WTC11 (cell line): Measurements from ENCODE around the gene OGDHL. TPM values are rescaled to one million over a fixed set of nuclear protein-coding genes. Genes with fewer than 3 reads are reported as not detected.

Source experiments
- ATAC-seq: fragments of 200-7000 bp; cut with Tn5 transposase; 2 replicates; pipeline ENCODE4 v1.10.0; 2021; ENCODE audit warnings: mild to moderate bottlenecking, moderate library complexity
- CTCF ChIA-PET: fragments of 300-600 bp; sonication (Branson Sonifier 250); formaldehyde crosslinking; loops from one replicate; lab custom pipeline; 2021; ENCODE audit warnings: antibody characterized with exemption; lab: Charles Lee
- POLR2A ChIA-PET: fragments of 350-600 bp; sonication (Branson Sonifier 250); formaldehyde crosslinking; loops from one replicate; lab custom pipeline; 2021; ENCODE audit warnings: antibody characterized with exemption; lab: Charles Lee
- DNase-seq: peaks from one replicate; pipeline ENCODE4 v3.0.0; 2021; ENCODE audit warnings: low spot score
- H3K27ac Mint-ChIP-seq: 2 replicates; pipeline ENCODE4 v1.8.0; 2021; ENCODE audit warnings: mixed read lengths
- H3K27me3 Mint-ChIP-seq: 2 replicates; pipeline ENCODE4 v1.8.0; 2021; ENCODE audit warnings: low read depth, mild to moderate bottlenecking, moderate library complexity, mixed read lengths
- H3K36me3 Mint-ChIP-seq: 2 replicates; pipeline ENCODE4 v1.8.0; 2021; ENCODE audit warnings: mixed read lengths
- H3K4me1 Mint-ChIP-seq: 2 replicates; pipeline ENCODE4 v1.8.0; 2022; ENCODE audit warnings: mixed read lengths
- H3K4me3 Mint-ChIP-seq: 2 replicates; pipeline ENCODE4 v1.8.0; 2021; ENCODE audit warnings: mild to moderate bottlenecking, moderate library complexity, mixed read lengths
- H3K9me3 Mint-ChIP-seq: 2 replicates; pipeline ENCODE4 v1.8.0; 2021; ENCODE audit warnings: mixed read lengths
- AR ChIP-seq: fragments of 250-450 bp; sonication (Bioruptor Pico); IDR thresholded peaks from 2 replicates; pipeline ENCODE4 v1.9.0; 2021; ENCODE audit warnings: mild to moderate bottlenecking
- ATF1 ChIP-seq: sonication (generic); formaldehyde crosslinking; IDR thresholded peaks from 2 replicates; pipeline ENCODE4 v1.8.1; 2023; ENCODE audit warnings: mild to moderate bottlenecking, moderate library complexity, missing genetic modification reagents
- CBFB ChIP-seq: sonication (generic); formaldehyde crosslinking; IDR thresholded peaks from 2 replicates; pipeline ENCODE4 v1.8.1; 2022; ENCODE audit warnings: mild to moderate bottlenecking, low read depth, missing genetic modification reagents
- E2F4 ChIP-seq: sonication (generic); formaldehyde crosslinking; IDR thresholded peaks from 2 replicates; pipeline ENCODE4 v1.8.1; 2022; ENCODE audit warnings: low read depth, mild to moderate bottlenecking, moderate library complexity, missing genetic modification reagents, borderline replicate concordance
- ERG ChIP-seq: fragments of 250-450 bp; sonication (Bioruptor Pico); IDR thresholded peaks from 2 replicates; pipeline ENCODE4 v1.8.0; 2021; ENCODE audit warnings: mild to moderate bottlenecking
- HMGXB4 ChIP-seq: sonication (generic); formaldehyde crosslinking; IDR thresholded peaks from 2 replicates; pipeline ENCODE4 v1.8.1; 2023; ENCODE audit warnings: mild to moderate bottlenecking, moderate library complexity, missing genetic modification reagents
- IRF1 ChIP-seq: sonication (generic); formaldehyde crosslinking; IDR thresholded peaks from 2 replicates; pipeline ENCODE4 v1.8.0; 2023; ENCODE audit warnings: missing genetic modification reagents
- JUN ChIP-seq: sonication (generic); formaldehyde crosslinking; IDR thresholded peaks from 2 replicates; pipeline ENCODE4 v1.8.0; 2023; ENCODE audit warnings: mild to moderate bottlenecking, missing genetic modification reagents
- KAT7 ChIP-seq: sonication (generic); formaldehyde crosslinking; IDR thresholded peaks from 2 replicates; pipeline ENCODE4 v1.8.1; 2023; ENCODE audit warnings: missing genetic modification reagents, mild to moderate bottlenecking, borderline replicate concordance
- OVOL2 ChIP-seq: fragments of 250-450 bp; sonication (Bioruptor Pico); IDR thresholded peaks from 2 replicates; pipeline ENCODE4 v1.9.0; 2021; ENCODE audit warnings: mild to moderate bottlenecking, borderline replicate concordance
- TCF7 ChIP-seq: sonication (generic); formaldehyde crosslinking; IDR thresholded peaks from 2 replicates; pipeline ENCODE4 v1.8.0; 2022; ENCODE audit warnings: mild to moderate bottlenecking, low read depth, missing genetic modification reagents, moderate library complexity
- TEAD1 ChIP-seq: sonication (generic); formaldehyde crosslinking; IDR thresholded peaks from 2 replicates; pipeline ENCODE4 v1.8.0; 2022; ENCODE audit warnings: mild to moderate bottlenecking, missing genetic modification reagents
- ZNF121 ChIP-seq: sonication (generic); formaldehyde crosslinking; IDR thresholded peaks from 2 replicates; pipeline ENCODE4 v1.8.0; 2023; ENCODE audit warnings: missing genetic modification reagents
- ZNF263 ChIP-seq: sonication (generic); formaldehyde crosslinking; IDR thresholded peaks from 2 replicates; pipeline ENCODE4 v1.8.1; 2022; ENCODE audit warnings: low read depth, mild to moderate bottlenecking, moderate library complexity, missing genetic modification reagents
- ZNF396 ChIP-seq: fragments of 250-450 bp; sonication (Bioruptor Pico); IDR thresholded peaks from 2 replicates; pipeline ENCODE4 v1.8.0; 2021; ENCODE audit warnings: mild to moderate bottlenecking, moderate library complexity, borderline replicate concordance
- total RNA-seq: library from RNA; stranded (reverse); gene quantifications from 3 replicates; pipeline ENCODE4 v1.2.3, GENCODE V29; 2021

OGDHL gene
- total RNA-seq, 1 experiment from 2014 or later: 35.1 TPM

- no peak for TF ChIP-seq AR (CRISPR knock-in tag)
These were observed 10.9 kb downstream of the OGDHL start (continued) for GRCh38 chr10:49751216-49751615.

GRCh38 chr10:49750546-49750945 is 11.6 kb downstream of the OGDHL start:
- ATAC-seq: no peak
- no peak for DNase-seq
- POLR2A ChIA-PET: no interaction called here
- no peak for TF ChIP-seq ZNF121 (CRISPR knock-in tag)
- TF ChIP-seq TCF7 (CRISPR knock-in tag): no peak
- TF ChIP-seq ERG (CRISPR knock-in tag): no peak
- TF ChIP-seq E2F4 (CRISPR knock-in tag): no peak
- no peak for TF ChIP-seq IRF1 (CRISPR knock-in tag)
- TF ChIP-seq JUN (CRISPR knock-in tag): no peak
- no peak for TF ChIP-seq TEAD1
- no peak for TF ChIP-seq KAT7 (CRISPR knock-in tag)
- no peak for TF ChIP-seq HMGXB4 (CRISPR knock-in tag)
- no peak for TF ChIP-seq ZNF263 (CRISPR knock-in tag)
- TF ChIP-seq CBFB (CRISPR knock-in tag): no peak
- no peak for TF ChIP-seq ZNF396 (CRISPR knock-in tag)
- no peak for TF ChIP-seq ATF1 (CRISPR knock-in tag)
- TF ChIP-seq OVOL2 (CRISPR knock-in tag): no peak
- Mint-ChIP-seq H3K36me3 (peaks cover 37% of the 10 kb centered on the region), H3K27me3 (no peaks in the 10 kb centered on the region), H3K4me3 (no peak overlapping the region), H3K4me1 (no peaks in the 10 kb centered on the region), H3K9me3 (no peaks in the 10 kb centered on the region), H3K27ac (no peak overlapping the region)
- CTCF ChIA-PET: no interaction called here
